ENCODE results near the gene SATB2. TPM values are rescaled to one million over a fixed set of nuclear protein-coding genes. Genes with fewer than 3 reads are reported as not detected.

Gene SATB2
- total RNA-seq, 1 donor from 2014 or later: 1.3 TPM

GRCh38 chr2:199467066-199467822, 9.5 kb upstream of the SATB2 start:
- no peak for DNase-seq
- intact Hi-C loops (cut with micrococcal nuclease): no loop called here
- ATAC-seq: no peak

- no peak for DNase-seq
- no peak for ATAC-seq
- intact Hi-C loops (cut with micrococcal nuclease): no loop called here
Observed at GRCh38 chr2:199466692-199467065, 8.9 kb upstream of the SATB2 start.

GRCh38 chr2:199465988-199466691, 8.4 kb upstream of the SATB2 start:
- intact Hi-C loops (cut with micrococcal nuclease): no loop called here

GRCh38 chr2:199465390-199465789, 7.7 kb upstream of the SATB2 start:
- no peak for DNase-seq
- intact Hi-C loops (cut with micrococcal nuclease): no loop called here
- no peak for ATAC-seq

More at GRCh38 chr2:199465988-199466691, 8.4 kb upstream of the SATB2 start:
- no peak for ATAC-seq
- no peak for DNase-seq

GRCh38 chr2:199464606-199465352, 7.0 kb upstream of the SATB2 start:
- intact Hi-C loops (cut with micrococcal nuclease): no loop called here
- ATAC-seq (no peak), DNase-seq (no peak)

GRCh38 chr2:199463708-199464605, 6.2 kb upstream of the SATB2 start:
- ATAC-seq: no peak

GRCh38 chr2:199462956-199463692, 5.4 kb upstream of the SATB2 start:
- DNase-seq (peak; percentile 79), ATAC-seq (peak; percentile 49)
- intact Hi-C loops (cut with micrococcal nuclease): no loop called here

More at GRCh38 chr2:199463708-199464605, 6.2 kb upstream of the SATB2 start:
- DNase-seq: no peak
- intact Hi-C loops (cut with micrococcal nuclease): no loop called here

GRCh38 chr2:199462347-199462955, 4.7 kb upstream of the SATB2 start:
- intact Hi-C loops (cut with micrococcal nuclease): no loop called here
- no peak for DNase-seq

GRCh38 chr2:199461711-199462346, 4.1 kb upstream of the SATB2 start:
- no peak for DNase-seq
- ATAC-seq: no peak
- intact Hi-C loops (cut with micrococcal nuclease): no loop called here

More at GRCh38 chr2:199462347-199462955, 4.7 kb upstream of the SATB2 start:
- no peak for ATAC-seq

GRCh38 chr2:199460846-199461710, 3.3 kb upstream of the SATB2 start:
- ATAC-seq: no peak
- intact Hi-C loops (cut with micrococcal nuclease): no loop called here

GRCh38 chr2:199460101-199460671, 2.4 kb upstream of the SATB2 start:
- intact Hi-C loops (cut with micrococcal nuclease): no loop called here
- no peak for ATAC-seq

More at GRCh38 chr2:199460846-199461710, 3.3 kb upstream of the SATB2 start:
- no peak for DNase-seq

GRCh38 chr2:199459286-199460100, 1.8 kb upstream of the SATB2 start:
- DNase-seq (peak; percentile 93), ATAC-seq (peak; percentile 91)
- intact Hi-C loops (cut with micrococcal nuclease): no loop called here

More at GRCh38 chr2:199460101-199460671, 2.4 kb upstream of the SATB2 start:
- DNase-seq: no peak

GRCh38 chr2:199458806-199459285, 1.1 kb upstream of the SATB2 start:
- intact Hi-C loops (cut with micrococcal nuclease): no loop called here
- no peak for DNase-seq
- peak; percentile 62 for ATAC-seq

- DNase-seq: no peak
- intact Hi-C loops (cut with micrococcal nuclease): no loop called here
- ATAC-seq: peak; percentile 34
Observed at GRCh38 chr2:199458009-199458805, 468 bp upstream of the SATB2 start.

Measured in left ventricle myocardium superior (tissue), 1 donor.